PFSK-1 (cell line): Measurements from ENCODE around the gene IGLL5.

Experiments used
- FOXP2 ChIP-seq: optimal IDR thresholded peaks from 2 replicates; pipeline ENCODE3; 2011; ENCODE audit warnings: borderline replicate concordance, control low read depth, inconsistent platforms; ENCODE audit not compliant: insufficient read depth; ENCODE audit errors: extremely low read length, extremely low read depth
- POLR2AphosphoS5 ChIP-seq: IDR thresholded peaks from 2 replicates; pipeline ENCODE4 v1.6.1; 2012; ENCODE audit warnings: low read depth, mild to moderate bottlenecking, control low read depth, low read length, moderate library complexity
- SIN3A ChIP-seq: IDR thresholded peaks from 2 replicates; pipeline ENCODE4 v1.6.1; 2012; ENCODE audit warnings: mild to moderate bottlenecking, low read length, moderate library complexity, borderline replicate concordance; ENCODE audit not compliant: insufficient read depth
- TAF1 ChIP-seq: IDR thresholded peaks from 2 replicates; pipeline ENCODE4 v1.6.1; 2012; ENCODE audit warnings: low read length, control low read depth, borderline replicate concordance; ENCODE audit not compliant: insufficient read depth
- TF ChIP-seq, protein P1 (sequence below), 2 experiments: IDR thresholded peaks; 2 replicates each; pipeline versions ENCODE4 v1.6.1 to v1.8.0; 2011 to 2012; ENCODE audit warnings: low read depth in 2 of 2, low read length in 2 of 2, control low read depth in 1 of 2, inconsistent platforms in 1 of 2, mild to moderate bottlenecking in 1 of 2, moderate library complexity in 1 of 2; ENCODE audit not compliant: insufficient read depth in 1 of 2

IGLL5 gene

DNA sequence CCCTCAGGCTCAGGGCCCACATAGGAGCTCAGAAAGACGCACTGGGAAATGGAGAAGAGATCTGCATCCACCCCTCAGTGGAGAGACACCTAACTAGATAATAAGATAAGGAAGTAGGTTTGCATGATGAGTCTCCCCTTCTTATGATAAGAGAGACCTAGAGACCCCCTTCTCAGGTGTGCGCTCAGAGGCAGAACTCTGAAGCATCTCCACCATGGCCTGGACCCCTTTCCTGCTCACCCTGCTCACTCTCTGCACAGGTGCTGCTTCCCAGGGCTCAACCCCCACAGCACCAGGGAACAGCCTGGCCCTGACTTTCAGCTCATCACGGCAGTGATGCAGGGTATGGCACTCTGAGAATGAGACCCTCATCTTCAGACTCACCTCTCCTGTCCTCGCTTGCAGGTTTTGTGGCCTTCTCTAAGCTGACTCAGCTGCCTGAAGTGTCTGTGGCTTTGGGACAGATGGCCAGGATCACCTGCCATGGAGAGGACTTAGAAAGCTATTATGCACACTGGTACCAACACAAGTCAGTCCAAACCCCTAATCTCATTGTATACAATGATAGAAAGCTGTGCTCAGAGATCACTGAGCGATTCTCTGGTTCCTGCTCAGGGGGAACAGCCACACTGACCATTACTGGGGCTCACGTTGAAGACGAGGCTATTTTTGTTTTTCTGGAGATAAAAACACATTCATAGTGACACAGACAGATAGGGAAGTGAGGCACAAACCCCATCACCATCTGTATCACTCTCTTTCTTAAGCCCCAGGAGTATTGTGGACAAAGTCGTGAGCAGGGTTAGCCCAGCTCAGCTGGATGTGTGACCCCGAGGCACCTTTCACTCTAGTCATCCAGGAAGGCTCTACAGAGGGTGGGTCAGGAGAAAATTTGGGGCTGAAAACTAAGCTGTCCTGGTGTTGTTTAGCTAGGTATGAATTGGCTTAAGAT lies 29.7 kb upstream of the IGLL5 start:
- TF ChIP-seq SIN3A (no peak), TAF1 (no peak), POLR2AphosphoS5 (no peak), FOXP2 (no peak)
- TF ChIP-seq, protein P1, sequence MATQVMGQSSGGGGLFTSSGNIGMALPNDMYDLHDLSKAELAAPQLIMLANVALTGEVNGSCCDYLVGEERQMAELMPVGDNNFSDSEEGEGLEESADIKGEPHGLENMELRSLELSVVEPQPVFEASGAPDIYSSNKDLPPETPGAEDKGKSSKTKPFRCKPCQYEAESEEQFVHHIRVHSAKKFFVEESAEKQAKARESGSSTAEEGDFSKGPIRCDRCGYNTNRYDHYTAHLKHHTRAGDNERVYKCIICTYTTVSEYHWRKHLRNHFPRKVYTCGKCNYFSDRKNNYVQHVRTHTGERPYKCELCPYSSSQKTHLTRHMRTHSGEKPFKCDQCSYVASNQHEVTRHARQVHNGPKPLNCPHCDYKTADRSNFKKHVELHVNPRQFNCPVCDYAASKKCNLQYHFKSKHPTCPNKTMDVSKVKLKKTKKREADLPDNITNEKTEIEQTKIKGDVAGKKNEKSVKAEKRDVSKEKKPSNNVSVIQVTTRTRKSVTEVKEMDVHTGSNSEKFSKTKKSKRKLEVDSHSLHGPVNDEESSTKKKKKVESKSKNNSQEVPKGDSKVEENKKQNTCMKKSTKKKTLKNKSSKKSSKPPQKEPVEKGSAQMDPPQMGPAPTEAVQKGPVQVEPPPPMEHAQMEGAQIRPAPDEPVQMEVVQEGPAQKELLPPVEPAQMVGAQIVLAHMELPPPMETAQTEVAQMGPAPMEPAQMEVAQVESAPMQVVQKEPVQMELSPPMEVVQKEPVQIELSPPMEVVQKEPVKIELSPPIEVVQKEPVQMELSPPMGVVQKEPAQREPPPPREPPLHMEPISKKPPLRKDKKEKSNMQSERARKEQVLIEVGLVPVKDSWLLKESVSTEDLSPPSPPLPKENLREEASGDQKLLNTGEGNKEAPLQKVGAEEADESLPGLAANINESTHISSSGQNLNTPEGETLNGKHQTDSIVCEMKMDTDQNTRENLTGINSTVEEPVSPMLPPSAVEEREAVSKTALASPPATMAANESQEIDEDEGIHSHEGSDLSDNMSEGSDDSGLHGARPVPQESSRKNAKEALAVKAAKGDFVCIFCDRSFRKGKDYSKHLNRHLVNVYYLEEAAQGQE (IDR thresholded peaks at IDR 0.05; ENCODE audit: insufficient read depth in 1 of 2, low read depth in 2 of 2, low read length in 2 of 2): no peak

DNA sequence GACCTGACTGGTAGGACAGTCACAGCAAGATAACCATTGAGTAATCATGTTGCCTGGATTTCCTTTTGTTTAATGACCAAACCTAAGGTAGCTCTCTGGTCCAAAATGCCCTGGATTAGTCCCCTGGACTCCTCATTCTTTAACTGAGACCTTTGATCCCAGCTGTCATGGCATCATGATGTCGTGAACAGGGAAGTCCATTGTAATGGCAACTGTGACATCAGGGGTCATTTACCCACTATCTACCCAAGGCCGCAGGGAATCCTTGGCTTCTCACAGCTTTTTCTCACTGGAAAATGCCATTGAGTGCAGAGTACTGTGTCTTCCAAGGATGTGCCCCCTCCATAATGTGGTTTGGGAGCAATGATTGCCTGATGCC lies 29.1 kb upstream of the IGLL5 start:
- no peak for TF ChIP-seq POLR2AphosphoS5
- no peak for TF ChIP-seq TAF1
- TF ChIP-seq SIN3A: no peak
- no peak for TF ChIP-seq FOXP2
- TF ChIP-seq, protein P1 (IDR thresholded peaks at IDR 0.05; ENCODE audit: insufficient read depth in 1 of 2, low read depth in 2 of 2, low read length in 2 of 2): no peak

DNA sequence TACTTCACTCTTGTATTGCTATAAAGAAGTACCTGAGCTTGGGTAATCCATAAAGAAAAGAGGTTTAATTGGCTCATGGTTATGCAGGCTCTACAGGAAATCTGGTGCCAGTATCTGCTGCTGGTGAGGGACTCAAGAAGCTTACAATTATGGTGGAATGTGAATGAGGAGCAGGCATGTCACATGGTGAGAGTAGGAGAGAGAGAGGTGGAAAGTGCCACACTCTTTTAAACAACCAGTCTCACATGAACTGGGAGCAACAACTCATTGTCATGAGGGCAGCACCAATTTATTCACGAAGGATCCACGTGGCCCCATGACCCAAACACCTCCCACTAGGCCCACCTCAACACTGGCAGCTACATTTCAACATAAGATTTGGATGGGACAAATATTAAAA lies 24.6 kb upstream of the IGLL5 start:
- TF ChIP-seq POLR2AphosphoS5: no peak
- TF ChIP-seq FOXP2: no peak
- TF ChIP-seq, protein P1 (IDR thresholded peaks at IDR 0.05; ENCODE audit: insufficient read depth in 1 of 2, low read depth in 2 of 2, low read length in 2 of 2): no peak
- TF ChIP-seq SIN3A: no peak
- TF ChIP-seq TAF1: no peak

DNA sequence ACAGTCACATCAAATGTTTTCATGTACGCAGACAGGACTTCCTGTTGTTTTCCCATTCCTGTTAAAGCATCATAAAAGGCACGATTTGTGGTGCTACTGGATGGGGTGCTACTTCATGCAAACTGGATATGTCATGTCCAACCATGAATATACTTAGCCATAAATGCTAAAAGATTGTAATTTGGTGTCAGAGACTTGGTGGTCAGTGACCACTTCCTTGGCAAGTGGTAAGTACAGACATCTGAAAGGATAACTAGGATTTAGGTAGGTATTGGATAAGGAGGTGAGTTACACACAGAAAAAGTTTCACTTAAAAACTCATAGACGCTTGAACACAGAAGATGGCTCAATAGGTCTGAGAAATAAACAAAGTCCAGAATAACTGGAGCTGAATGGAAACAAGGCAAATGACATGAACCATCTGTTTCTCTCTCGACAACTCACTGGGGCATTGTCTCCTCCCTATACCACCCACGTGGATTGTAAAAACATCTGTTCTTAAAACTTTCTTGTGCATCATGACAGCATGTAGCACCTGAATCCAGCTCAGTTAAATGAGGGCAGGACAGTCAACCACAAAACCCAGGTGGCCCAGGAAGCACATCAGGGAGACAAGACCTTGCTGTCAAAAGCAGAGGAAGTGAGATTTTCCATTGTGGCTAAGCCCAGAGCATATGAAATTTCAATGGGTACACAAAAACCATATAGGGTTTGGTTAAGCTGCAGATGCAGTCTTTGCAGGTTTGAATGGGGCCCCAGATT lies 22.1 kb upstream of the IGLL5 start:
- TF ChIP-seq TAF1: no peak
- TF ChIP-seq POLR2AphosphoS5: no peak
- TF ChIP-seq, protein P1 (IDR thresholded peaks at IDR 0.05; ENCODE audit: insufficient read depth in 1 of 2, low read depth in 2 of 2, low read length in 2 of 2): no peak
- TF ChIP-seq FOXP2: no peak
- no peak for TF ChIP-seq SIN3A
